Suprapubic skin (tissue), 4 donors: ENCODE results near the gene MB21D2.

ENCODE experiments used
- CTCF ChIP-seq, 2 donors: fragments of 200-600 bp in 1 of 2; fragments of 450-650 bp in 1 of 2; sonication (generic) in 1 of 2; IDR thresholded peaks; one replicate each; pipeline ENCODE4 v1.5.1; 2016 to 2019; ENCODE audit warnings: antibody characterized with exemption in 2 of 2, mild to moderate bottlenecking in 1 of 2, moderate library complexity in 1 of 2
- EP300 ChIP-seq: sonication (generic); formaldehyde crosslinking; IDR thresholded peaks from one replicate; pipeline ENCODE4 v1.6.1; 2017; ENCODE audit warnings: antibody characterized with exemption
- POLR2A ChIP-seq, 2 donors: fragments of 450-650 bp; IDR thresholded peaks; one replicate each; pipeline ENCODE4 v1.6.1; 2017; ENCODE audit warnings: antibody characterized with exemption in 2 of 2, mild to moderate bottlenecking in 2 of 2, moderate library complexity in 2 of 2
- POLR2AphosphoS5 ChIP-seq, 3 donors: sonication (generic); formaldehyde crosslinking; IDR thresholded peaks; one replicate each; pipeline ENCODE4 v1.6.1; 2017; ENCODE audit warnings: antibody characterized with exemption in 3 of 3

GRCh38 chr3:192825657-192826200 lies 91.9 kb downstream of the MB21D2 start:
- no peak for TF ChIP-seq CTCF (IDR thresholded peaks at IDR 0.05)
- TF ChIP-seq POLR2A (IDR thresholded peaks at IDR 0.05): no peak
- no peak for TF ChIP-seq POLR2AphosphoS5 (IDR thresholded peaks at IDR 0.05)
- TF ChIP-seq EP300: no peak
